Measurements from ENCODE around the gene VEGFA.
A peak's percentile ranks its signal among the peaks of the same experiment; 100 is the strongest.

The VEGFA gene

DNA sequence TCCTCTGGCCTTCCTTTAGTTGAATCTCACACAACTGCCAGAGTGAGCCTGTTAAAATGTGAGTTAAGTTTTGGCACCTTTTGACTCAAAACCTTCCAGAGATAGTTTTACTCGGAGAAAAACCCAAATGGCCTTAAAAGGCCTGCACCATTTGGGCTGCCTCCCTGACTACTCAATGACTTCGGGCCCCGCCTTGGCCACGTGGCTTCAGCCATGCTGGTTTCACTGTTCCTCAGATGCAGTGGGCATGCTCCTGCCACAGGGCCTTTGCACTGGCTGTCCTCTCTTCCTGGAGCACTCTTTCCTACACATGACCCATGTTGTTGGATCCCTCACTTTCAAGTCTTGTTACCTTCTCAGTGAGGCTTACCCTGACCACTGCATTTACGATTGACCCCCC lies 18.3 kb downstream of the VEGFA start:
- no peak for DNase-seq

GRCh38 chr6:43789447-43789846 lies 19.4 kb downstream of the VEGFA start:
- no peak for DNase-seq

DNA sequence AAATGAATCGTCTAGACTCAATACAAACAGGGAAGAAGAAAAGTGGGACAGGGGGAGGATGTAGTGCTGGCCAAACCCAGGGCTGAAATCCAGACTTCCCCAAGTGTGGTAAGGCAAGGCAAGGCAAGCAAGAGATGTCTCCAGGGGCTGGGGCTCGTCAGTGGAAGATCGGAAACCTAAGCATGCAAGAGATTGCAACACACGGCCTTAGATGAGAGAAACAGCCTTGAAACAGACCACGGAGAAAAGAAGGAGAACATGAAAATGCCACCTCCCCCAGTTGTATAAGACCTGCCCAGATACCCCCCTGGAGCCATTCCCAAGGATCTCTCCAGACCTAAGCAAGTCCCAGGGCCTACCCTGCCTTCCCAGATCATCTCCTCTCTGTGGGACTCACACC lies 20.0 kb downstream of the VEGFA start:
- peak; percentile 50 for DNase-seq

GRCh38 chr6:43791745-43792422 lies 21.9 kb downstream of the VEGFA start:
- no peak for DNase-seq

DNA sequence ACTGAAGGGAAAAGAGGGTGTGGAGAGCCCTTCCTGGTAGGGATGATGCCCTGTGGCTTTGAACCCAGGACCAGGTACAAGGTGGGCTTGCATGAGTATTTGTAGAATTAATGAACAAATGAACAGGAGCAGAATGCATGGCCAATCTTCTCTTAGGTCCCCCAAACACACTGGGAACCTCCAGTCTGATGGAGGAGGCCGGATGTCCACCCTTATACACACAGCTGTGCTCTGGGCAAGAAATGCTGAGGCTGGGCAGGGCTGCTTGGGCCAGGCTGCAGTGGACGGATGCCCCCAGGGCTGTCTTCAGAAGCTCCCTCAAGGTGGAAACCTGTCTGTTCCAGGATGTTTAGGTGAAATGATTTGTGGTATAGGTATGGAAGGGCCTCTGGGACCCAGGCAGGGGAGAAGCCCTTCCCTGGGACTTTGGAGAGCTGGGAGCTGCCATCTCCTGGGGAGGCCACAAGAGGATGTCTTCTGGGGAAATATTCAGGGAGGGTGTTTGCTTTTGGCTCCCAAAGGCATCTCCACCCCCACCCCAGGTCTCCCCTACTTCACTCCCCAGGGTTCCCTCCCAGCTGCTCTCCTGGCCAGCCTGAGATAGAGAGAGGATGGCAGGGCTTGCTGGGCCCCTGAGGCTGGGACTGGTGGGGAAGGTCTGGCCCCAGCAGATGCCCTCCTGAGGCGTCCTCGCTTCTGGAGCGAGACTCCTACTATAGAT lies 23.3 kb downstream of the VEGFA start:
- DNase-seq: no peak

GRCh38 chr6:43793875-43794242 lies 23.8 kb downstream of the VEGFA start:
- no peak for DNase-seq

- no peak for DNase-seq
These were observed 25.4 kb downstream of the VEGFA start for GRCh38 chr6:43795421-43795820.

GRCh38 chr6:43796168-43796567 lies 26.2 kb downstream of the VEGFA start:
- DNase-seq: no peak

DNA sequence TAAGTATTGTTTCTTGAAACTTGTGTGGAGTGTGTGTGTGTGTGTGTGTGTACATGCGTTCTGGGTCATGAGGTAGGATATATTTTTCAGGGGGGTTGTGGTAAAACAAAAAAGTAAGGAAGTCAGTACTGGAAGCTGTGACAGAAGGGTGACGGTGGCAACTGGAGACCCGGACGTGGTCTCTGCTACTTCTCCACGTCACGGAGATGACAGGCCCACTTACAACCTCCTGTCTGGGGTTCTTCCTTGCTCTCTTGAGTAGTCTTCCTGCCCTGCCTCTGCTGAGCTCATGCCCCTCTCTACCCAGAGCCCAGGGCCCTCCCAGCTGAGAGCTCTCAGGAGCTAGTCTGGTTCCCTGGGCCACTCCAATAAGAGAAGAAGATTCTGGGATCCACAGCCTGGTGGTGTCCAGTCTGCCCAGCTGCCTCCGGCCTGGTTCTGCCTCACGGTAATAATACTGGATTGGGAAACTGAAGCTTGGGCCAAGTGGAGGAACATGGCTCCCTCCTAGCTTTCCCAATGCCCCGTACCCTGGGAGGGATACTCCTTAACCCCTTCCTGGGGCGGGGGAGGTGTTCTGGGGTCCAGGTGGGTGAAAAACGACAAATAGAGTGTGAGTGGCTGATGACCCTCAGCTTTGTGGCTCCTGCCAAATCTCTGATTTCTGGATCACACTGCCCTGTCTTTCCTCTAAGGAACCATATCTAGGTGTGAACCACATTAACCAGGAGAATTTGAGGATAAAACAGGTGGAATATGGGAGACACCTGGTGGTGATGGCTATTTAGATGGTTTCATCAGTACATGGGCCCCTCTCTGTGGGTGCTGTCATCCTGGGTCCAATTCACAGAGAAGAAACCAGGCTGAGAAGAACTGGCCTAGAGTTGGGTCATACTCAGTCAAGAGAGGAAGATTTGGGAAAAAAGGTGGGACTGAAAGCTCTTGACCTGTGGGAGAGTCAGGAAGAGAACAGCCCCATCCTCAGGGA lies 27.2 kb downstream of the VEGFA start:
- no peak for DNase-seq

DNA sequence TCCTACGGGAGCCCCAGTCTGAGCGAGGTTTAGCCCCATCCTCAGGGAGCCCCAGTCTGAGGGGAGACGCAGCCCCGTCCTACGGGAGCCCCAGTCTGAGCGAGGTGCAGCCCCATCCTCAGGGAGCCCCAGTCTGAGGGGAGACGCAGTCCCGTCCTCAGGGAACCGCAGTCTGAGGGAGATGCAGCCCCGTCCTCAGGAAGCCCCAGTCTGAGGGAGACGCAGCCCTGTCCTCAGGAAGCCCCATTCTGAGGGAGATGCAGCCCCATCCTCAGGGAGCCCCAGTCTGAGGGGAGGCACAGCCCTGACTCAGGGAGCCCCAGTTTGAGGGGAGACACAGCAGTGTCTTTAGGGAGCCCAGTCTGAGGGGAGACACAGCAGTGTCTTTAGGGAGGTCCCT lies 27.9 kb downstream of the VEGFA start:
- no peak for DNase-seq

DNA sequence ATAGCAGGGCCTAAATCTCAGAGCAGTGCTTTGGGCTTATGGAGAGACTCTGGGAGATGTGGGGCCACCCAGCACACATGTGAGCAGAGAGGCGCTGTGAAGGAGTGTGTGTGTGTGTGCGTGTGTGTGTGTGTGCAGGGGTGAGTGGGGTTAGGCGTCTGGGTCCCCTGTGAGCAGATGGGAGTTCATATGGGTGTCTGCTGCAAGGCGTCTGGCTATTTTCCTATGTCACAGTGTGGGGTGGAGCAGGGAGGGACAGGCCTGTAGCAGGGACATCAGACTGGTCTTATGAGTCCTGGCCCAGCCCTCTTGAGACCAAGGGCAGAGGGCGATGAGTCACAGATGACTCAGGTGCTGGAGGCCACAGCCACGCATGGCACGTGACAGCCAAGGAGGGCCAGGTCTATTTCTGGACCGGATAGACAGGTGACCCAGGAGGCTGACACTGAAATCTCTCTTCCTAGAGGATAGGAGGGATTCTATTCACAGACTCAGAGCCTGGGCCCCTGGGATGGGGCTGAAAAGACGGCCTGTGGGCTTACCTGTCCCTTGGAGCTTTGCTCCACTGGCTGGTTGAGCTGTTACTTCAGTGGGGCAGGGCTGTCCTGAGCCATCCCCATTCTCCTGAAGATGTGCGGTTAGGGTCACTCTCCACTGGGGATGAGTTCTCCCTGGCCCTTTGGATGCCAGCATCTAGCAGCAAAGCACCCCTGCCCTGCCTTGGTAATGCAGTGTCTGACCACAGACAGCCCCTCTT lies 28.9 kb downstream of the VEGFA start:
- DNase-seq: peak; percentile 42

DNA sequence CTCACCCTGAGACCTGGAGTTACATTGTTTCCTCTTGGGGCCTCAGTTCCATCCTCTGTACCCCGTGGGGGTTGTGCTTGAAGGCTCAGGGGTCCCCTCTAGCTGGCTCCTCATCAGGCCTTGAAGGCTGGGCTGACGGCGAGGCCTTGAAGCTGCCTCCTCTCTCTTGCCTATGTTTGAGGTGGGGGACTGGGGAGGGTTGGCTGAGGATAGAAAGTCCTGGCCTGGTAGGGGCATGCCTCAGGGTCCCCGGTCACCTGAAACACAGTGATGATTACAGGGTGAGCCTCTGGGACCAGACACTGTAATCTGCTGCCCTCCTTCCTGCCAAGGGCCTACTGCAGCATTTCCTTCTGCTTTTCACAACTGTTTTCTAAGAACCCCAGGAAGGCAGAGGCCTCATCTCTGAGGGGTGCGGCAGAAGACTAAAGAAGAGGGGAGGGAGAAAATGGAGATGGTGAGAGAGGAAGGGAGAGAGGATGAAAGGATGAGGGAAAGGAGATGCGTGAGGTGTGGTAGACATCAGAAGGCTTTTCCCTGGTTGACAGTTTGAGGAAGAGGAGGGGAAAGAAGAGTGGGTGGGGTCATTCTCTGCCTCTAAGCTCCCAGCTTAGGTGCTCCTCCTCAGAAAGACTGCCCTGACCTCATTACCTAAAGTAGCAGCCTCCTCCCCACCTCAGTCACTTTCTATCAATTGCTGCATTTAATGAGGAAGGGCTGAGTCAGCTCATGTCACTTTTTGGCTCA lies 29.7 kb downstream of the VEGFA start:
- DNase-seq: no peak

- DNase-seq: no peak
These were observed 30.2 kb downstream of the VEGFA start for GRCh38 chr6:43800298-43800623.

DNA sequence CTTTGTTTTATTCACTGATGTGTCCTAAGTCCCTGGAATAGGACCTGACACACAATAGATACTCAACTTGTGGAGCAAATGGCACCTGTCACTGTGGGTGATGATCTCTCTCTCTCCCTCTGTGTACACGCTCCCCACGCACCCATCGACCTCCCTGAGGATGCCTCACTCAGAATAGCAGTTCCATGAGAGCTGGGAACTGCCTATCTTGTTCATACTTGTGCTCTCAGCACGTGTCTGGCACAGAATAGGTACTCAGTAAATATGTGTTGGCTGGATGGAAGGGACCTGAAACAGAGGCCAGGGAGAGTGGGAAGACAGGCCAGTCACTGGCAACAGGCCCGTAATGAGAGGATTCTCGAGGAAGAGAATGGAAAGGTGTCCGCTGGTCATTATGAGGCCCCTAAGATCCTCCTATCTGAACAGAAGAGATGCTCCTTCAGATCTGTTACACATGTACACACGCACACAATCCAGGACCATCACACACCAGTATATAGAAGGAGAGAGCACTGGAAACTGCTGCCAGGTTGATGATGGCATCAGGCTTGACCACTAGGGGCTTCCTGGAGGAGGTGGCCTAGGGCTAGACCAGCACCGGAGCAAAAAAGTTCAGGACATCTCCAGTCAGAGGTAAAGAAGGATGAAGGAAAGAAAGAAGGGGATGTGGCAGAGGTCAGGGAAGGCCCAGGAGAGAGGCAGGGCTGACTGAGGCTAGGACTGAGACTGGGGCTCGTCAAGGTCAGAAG lies 30.9 kb downstream of the VEGFA start:
- no peak for DNase-seq

GRCh38 chr6:43801495-43802181 lies 31.6 kb downstream of the VEGFA start:
- DNase-seq: peak; percentile 56

DNA sequence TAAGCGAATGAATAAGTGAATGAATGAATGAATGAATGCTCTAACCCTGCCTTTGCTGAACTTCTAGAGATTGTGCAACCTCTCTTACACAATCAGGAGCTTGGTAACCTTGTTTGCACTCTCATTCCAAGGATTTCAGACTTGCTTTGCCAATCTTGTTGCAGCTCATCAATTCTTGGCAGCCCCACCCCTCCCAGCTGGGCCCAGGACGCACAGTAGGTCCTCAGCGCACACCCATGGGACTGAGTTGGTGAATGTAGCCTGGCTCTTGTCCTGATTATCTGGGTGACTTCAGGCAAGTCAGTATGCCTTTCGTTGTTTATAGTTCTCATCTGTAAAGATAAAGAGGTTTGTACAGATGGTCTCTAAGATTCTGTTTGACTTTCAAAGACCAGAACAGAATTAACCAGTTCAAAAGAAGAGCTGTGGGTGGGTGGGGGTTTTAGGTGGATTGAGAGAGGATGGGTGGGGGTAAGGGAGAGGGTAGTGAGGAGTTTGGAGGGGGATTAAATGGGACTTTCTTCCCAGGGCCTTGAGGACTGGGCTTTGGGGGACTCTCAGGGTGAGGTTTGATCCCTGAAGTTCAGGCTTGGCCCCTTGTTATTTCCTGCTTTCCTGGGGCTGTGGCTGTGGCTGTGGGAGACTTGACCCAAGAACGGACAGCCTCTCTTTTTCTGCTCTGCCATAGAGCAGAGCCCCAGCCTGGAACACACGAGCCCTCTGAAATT lies 33.2 kb downstream of the VEGFA start:
- no peak for DNase-seq

GRCh38 chr6:43803783-43804549 lies 34.0 kb downstream of the VEGFA start:
- no peak for DNase-seq

- no peak for DNase-seq
These were observed 34.7 kb downstream of the VEGFA start for GRCh38 chr6:43804550-43805223.

DNA sequence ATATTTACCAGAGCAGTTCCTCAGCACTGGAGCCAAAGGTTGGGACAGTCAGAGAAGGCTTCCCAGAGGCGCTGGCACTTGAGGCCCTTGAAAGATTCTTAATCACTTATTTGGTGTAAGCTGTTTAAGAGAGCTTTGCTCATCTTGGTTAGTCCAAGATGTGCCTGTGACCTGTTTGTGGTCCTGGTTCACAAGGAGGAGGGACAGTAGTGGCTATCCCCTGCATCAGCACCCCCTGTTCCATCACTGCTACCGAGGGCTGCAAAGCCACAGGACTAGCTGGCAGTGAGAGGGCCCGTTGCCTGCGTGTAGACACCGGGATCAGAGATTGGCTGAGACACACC lies 35.7 kb downstream of the VEGFA start:
- DNase-seq: no peak
